Measurements from ENCODE around the gene ZBTB21. TPM values are rescaled to one million over a fixed set of nuclear protein-coding genes. Genes with fewer than 3 reads are reported as not detected.
A peak's percentile ranks its signal among the peaks of the same experiment; 100 is the strongest.

The ZBTB21 gene
- total and polyA plus RNA-seq, 9 of the 15 experiments (the other 6 are each of a cell fraction or from before 2014, with no cell fraction given): 2.2 to 15.2 (median 8.7) TPM

GRCh38 chr21:41956926-41957729, 53.0 kb downstream of the ZBTB21 start (continued):
- peak; percentile 65; the same call in 1 of the 2 replicates for TF ChIP-seq ZNF592 (IDR thresholded peaks at IDR 0.05)
- TF ChIP-seq MXI1 (IDR thresholded peaks at IDR 0.05; ENCODE audit: low read depth, low read length): no peak
- TF ChIP-seq RBBP5 (IDR thresholded peaks at IDR 0.05; ENCODE audit: borderline replicate concordance, insufficient read depth, low read length, poor library complexity, severe bottlenecking): peak; percentile 89
- no peak for TF ChIP-seq HMBOX1 (IDR thresholded peaks at IDR 0.05)
- TF ChIP-seq E2F1 (CRISPR knock-in tag; IDR thresholded peaks at IDR 0.05): no peak
- TF ChIP-seq HDAC8 (tag; IDR thresholded peaks at IDR 0.05): no peak
- no peak for TF ChIP-seq HNRNPH1 (optimal IDR thresholded peaks at IDR 0.05; ENCODE audit: low read depth, low read length)
- no peak for TF ChIP-seq EGR1 (conservative IDR thresholded peaks at IDR 0.05)
- no peak for TF ChIP-seq ERF (CRISPR knock-in tag; IDR thresholded peaks at IDR 0.05)
- no peak for TF ChIP-seq SREBF1 (IDR thresholded peaks at IDR 0.05; ENCODE audit: borderline replicate concordance, low read depth, low read length)
- TF ChIP-seq ZNF324 (CRISPR knock-in tag; IDR thresholded peaks at IDR 0.05): no peak
- no peak for TF ChIP-seq TSC22D4 (tag; IDR thresholded peaks at IDR 0.05)
- TF ChIP-seq CSDE1 (IDR thresholded peaks at IDR 0.05): no peak
- no peak for TF ChIP-seq GABPB1 (CRISPR knock-in tag; IDR thresholded peaks at IDR 0.05)
- no peak for TF ChIP-seq PTBP1 (IDR thresholded peaks at IDR 0.05; ENCODE audit: low read depth, low read length)
- no peak for TF ChIP-seq ZNF146 (CRISPR knock-in tag; IDR thresholded peaks at IDR 0.05; ENCODE audit: unreplicated experiment)
- no peak for TF ChIP-seq NELFE (IDR thresholded peaks at IDR 0.05; ENCODE audit: insufficient read depth, insufficient read length)
- TF ChIP-seq SIN3A (IDR thresholded peaks at IDR 0.05; ENCODE audit: borderline replicate concordance in 2 of 2, control insufficient read depth in 1 of 2, low read depth in 2 of 2, low read length in 2 of 2): no peak
- peak; percentile 20; the same call in 1 of the 2 replicates for TF ChIP-seq ZNF175 (CRISPR knock-in tag; IDR thresholded peaks at IDR 0.05; ENCODE audit: low read depth)
- no peak for TF ChIP-seq CREB3 (tag; conservative IDR thresholded peaks at IDR 0.05; ENCODE audit: low read depth)

Data from K562 (cell line).